Activated CD4-positive, CD25-positive, alpha-beta regulatory T cell treated with anti-CD3 and anti-CD28 coated beads, Interleukin-2, amount 50 U/mL, for 72 hours (primary cell): ENCODE data around the gene SSBP4.
"Not testable (repeated sequence)": the region's sequence is repeated elsewhere in the genome, so short reads cannot be mapped to it uniquely, and the experiment has no call there.

ENCODE experiments used
- DNase-seq: peaks from one replicate; pipeline ENCODE4 v3.0.0; 2021

The SSBP4 gene

GRCh38 chr19:18396471-18397241 is 22.5 kb upstream of the SSBP4 start:
- no peak for DNase-seq

- no peak for DNase-seq
Observed at GRCh38 chr19:18397242-18398202, 21.7 kb upstream of the SSBP4 start, which contains the start of gene LRRC25. TSS of gene LRRC25 (minus strand) at chr19:18397622. CDS start at chr19:18396963, 659 bp downstream.

- no peak for DNase-seq
Observed at GRCh38 chr19:18399008-18399407, 20.2 kb upstream of the SSBP4 start.

DNA sequence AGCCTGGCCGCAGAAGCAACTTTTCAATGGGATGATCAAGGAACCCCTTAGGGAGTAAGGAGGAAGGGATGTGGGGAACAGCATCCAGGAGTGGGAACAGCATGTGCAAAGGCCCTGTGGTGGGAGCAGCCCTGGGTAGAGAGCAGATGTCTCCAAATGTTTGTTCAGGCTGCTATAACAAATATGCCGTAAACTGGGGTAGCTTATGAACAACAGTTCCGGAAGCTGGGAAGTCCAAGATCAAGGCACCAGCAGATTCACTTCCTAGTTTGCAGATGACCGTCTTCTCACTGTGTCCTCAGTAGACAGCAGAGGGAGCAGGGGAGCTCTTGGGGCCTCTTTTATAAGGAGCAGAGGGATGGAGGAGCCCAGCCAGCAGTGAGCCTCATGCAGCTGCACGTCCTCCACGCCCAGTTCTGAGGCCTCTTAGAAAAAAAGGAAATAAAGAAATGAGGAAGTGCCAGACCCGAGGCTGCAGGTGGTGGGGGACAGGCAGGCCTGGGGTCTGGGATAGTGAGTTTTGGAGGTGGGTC is 17.6 kb upstream of the SSBP4 start:
- DNase-seq: no peak

DNA sequence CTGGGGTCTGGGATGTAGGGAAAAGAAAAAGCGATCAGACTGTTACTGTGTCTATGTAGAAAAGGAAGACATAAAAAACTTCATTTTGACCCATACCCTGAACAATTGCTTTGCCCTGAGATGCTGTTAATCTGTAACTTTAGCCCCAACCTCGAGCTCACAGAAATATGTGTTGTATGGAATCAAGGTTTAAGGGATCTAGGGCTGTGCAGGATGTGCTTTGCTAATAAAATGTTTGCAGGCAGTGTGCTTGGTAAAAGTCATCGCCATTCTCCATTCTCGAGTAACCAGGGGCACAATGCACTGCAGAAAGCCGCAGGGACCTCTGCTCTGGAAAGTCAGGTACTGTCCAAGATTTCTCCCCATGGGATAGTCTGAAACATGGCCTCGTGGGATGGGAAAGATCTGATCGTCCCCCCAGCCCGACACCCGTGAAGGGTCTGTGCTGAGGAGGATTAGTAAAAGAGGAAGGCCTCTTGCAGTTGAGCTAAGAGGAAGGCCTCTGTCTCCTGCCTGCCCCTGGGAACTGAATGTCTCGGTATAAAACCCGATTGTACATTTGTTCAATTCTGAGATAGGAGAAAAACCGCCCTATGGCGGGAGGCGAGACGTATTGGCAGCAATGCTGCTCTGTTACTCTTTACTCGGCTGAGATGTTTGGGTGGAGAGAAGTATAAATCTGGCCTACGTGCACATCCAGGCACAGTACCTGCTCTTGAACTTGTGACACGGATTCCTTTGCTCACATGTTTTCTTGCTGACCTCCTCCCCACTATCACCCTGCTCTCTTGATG is 16.5 kb upstream of the SSBP4 start:
- not testable (repeated sequence) for DNase-seq

- DNase-seq: not testable (repeated sequence)
Observed at GRCh38 chr19:18405754-18406153, 13.4 kb upstream of the SSBP4 start.

DNA sequence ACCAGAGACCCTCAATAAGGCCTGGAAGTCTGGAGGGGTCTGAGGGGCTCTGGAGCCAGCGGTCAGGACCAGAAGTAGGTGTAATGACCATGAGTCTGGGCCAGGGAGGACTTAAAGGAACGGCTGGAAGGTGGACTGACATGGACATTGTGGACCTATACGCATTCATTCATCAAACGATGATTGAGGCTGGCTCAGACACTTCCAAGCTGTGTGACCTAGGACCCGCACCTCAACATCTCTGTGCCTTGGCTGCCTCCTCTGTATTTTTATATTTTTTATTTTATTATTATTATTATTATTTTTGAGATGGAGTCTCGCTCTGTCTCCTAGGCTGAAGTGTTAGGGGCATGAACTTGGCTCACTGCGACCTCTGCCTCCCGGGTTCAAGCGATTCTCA is 12.4 kb upstream of the SSBP4 start:
- DNase-seq: no peak

DNA sequence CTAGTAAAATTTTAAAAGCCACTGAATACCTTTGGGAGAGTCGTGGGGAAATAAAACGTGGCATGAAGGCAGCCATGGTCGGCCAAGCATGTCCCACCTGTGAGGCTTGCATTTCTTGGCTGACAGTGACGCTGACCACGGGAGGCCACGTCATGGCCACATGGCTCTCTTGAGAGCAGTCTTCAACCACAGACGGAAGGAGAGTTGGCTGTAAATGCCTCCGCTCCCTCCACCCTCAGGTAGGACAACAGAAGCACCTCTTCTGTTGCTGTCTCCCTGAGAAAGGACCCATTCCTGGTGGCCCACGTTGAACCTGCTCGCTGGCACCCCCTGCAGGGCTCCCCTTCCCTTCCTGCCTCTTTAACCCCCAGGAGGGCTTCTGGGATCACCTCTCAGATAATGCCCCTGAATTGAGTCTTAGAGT is 11.1 kb upstream of the SSBP4 start:
- DNase-seq: no peak

DNA sequence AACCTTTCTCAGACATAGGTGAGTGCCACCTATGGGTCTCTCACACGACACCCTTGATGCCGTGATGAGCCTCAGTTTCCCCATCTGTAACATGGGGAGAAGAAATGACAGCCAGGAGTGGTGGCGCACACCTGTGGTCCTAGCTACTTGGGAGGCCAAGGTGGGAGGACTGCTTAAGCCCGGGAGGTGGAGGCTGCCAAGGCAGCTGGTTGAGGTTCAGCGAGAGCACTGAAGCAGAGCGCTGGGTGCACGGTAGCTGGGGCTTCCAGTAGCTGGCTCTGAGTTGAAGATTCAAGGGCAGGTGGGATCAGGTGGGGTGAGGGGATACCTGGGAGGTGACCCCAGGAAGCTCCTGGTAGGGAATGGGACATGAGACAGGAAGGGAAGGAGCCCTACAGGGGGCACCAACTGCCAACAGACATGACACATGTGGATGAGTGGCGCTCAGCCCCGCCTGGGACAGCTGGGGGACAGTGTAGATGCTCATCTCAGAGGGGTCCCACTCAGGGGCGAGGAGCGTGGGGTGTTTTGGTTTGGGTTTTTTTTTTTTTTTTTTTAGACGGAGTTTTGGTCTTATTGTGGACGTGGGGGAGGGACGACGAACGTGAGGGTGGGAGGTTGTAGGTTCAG is 6.5 kb upstream of the SSBP4 start:
- no peak for DNase-seq

DNA sequence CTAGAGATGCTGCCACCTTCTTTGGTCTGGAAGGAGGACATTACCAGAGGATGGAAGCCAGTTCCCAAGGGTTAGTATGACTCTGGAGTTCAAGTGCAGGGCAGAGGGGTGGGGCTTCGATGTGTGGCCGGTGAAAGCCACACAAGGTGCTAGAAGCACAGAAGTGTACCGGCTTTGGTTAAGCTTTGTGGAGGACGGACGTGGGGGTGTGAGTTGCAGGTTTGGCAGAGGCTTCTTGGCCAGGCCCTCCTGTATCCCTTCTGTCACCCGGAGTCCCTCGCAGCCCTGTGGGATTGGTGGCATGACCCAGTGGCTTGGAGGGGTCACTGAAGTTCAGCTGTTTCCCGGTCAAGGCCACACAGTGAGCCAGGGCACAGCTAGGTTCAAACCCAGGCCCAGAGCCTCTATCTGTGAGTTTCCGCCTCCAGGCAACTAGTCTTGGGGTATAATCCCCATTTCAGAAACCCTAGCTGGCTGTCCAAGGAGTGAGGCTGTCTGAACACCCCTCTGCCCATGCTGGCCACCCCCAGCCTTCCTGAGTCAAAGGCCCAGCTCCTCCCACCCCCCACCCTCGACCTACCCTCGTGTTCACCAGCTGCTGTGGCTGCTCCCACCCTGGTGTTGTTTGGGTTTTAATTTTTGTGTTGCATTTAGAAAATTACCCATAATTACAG is 4.6 kb upstream of the SSBP4 start:
- DNase-seq: no peak

DNA sequence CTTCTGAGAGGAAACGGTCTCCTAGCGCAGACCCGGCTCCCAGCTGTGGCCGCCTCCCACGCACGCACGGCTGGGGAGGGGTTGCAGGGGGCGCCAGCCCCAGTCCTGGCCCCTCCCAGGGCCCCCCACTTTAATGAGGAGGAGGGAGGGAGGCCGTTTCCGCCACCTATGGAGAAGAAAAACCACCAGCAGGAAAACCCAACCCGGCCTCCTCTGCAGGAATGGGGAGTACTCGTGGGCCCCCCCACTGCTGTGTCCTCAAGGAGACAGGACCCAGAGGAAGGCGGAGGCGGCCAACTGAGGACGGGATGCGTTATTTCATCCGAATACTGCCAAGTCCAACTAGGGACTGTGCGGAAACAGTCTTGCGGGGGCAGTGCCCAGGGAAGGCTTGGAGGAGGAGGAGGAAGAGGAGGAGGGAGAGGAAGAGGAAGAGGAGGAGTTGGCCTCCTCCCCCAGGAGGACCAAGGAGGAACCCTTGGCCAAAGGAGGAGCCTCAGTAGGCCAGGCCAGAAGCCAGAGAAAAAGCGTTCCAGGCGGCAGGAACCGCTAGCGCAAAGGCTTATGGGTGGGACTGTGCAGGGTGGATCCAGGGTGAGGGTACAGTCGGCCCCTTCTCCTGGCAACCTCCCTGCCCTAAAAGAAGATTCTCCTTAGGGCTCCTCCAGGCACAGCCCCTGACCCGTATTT is 3.9 kb upstream of the SSBP4 start:
- no peak for DNase-seq

DNA sequence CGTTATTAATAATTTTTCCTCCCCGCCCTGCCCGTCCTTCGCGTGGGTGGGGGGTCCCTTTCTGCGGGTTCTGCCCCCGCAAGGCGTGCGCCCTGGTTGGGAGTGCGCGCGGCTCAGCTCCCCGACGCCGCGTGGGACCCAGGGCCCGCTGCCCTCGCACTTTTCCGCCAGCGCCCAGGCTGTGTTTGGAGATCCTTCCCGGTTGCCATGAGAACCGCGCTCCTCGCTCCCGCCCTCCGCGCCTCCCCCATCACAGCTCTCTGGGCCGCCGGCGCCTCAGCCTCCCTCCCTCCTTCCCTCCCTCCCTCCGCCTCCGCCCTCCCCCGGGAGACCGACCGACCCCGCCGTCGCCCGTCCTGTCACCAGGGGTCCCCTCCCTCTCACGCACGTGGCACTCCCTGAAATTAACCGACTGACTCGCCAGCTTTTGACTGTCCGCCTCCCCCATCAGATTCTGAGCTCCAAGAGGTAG is 2.4 kb upstream of the SSBP4 start:
- DNase-seq: no peak

- DNase-seq: no peak
Observed at GRCh38 chr19:18417250-18418028, 1.8 kb upstream of the SSBP4 start.

DNA sequence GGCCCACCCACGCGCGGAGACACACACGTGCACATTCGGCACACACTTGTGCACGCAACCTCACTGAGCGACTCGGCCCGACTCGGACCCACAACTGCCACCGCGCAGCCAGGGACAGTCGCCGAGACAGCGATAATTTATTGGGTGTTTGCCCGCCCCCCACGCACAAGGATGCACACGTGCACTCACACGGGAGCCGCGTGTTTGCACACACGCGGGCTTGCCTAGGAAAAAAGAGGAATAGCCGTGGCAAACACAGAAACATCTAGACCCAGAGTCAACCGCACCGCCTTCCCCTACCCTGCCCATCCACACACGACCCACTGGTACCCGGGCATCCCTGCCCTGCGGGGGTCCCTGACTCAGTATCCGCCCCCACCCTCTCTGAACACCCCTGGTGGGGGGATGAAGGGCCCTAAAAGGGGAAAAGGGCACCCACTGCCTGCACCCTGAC is 1.1 kb upstream of the SSBP4 start:
- no peak for DNase-seq

DNA sequence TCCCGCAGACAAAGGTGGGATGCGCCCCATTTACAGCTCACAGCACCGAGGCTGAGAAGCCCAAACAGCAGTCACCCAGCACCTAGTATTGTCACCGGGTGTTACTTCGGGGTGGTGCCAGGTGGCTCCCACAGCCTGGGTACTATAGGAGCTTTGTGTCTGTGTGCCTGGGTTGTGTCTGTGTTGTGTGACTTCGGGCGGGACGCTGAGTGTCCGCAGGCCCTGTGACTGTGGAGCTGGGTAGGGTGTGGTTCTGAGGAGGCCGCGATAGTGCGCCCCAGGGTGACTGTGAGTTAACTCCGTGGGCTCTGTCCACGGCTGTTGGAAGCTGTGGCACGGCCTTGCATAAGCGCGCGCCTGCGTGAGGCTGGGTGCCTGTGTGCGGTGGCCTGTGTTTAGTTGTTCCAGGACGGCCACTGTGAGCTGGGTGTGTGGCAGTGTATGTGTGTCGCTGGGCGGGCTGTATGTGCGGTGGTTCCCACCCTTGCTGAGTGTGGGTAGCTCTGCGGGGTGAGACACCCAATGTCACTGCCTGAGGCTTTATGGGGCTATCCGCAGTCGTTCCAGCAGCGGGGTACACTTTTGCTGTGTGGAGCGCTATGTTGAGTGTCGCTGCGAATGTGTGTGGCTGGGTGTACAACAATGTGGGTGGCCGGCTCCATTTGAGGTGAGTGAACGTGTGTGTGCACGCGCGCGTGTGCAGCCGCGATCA is 559 bp upstream of the SSBP4 start:
- DNase-seq: no peak

DNA sequence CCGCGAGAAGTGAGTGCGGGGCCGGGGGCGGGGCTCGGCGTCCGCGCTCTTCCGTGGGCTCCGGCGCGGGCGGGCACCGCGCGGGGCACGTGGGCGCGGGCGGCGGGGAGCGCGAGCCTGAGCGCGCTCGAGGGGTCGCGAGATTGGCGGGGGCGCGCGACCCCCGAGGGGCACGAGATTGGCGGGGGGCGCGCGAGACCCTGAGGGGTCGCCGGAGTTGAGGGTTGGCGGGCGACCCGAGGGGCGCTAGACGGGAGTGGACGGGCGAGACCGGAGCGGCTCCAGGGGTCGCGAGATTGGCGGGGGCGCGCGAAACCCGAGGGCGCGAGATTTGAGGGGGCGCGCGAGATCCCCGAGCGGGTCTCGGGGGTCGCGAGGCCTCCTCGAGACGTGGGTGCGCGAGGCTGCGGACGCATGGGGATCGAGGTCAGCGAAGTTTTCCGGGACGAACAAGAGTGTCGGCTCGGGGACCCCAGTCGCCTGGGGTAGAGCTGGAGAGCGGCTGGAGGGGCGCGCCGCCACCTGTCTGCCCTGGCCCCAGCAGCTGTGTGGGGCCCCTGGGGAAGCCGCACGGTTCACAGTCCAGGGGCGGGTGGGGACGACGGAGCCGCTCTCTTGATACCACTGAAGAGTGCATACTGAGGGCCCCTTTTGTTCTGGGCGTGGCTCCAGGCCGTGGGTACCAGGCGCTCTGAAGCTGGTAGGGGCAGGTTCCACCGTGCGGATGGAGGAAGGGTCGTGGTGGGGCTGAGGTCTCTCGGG is 682 bp downstream of the SSBP4 start:
- DNase-seq: no peak

DNA sequence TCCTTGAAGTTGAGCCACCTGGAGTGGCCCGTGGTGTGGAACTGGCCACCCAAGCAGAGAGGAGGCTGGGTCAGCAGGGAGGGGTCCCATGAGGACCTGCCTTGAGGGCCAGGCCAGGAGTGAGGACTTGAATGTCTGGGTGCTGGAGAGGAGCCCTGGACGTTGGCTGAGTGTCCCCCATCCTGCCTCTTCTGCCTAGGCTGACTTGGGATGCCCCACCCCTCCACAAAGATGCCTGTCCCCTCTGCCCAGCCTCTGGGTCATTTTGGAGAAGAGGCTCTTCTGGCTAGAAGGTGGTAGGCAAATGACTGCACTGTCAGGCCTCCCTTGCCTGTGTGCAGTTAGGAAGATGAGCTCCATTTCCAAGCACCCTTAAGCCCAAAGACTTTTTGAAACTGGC is 1.7 kb downstream of the SSBP4 start:
- DNase-seq: no peak

GRCh38 chr19:18421371-18421959 is 2.3 kb downstream of the SSBP4 start:
- DNase-seq: no peak
